Stimulated activated CD4-positive, alpha-beta T cell treated with anti-CD3 and anti-CD28 coated beads, Interleukin-12 subunit alpha, Interleukin-12 subunit beta, amount 100 ng/mL, for 4 hours (primary cell): Measurements from ENCODE around the gene CBS.
"Not testable (repeated sequence)": the region's sequence is repeated elsewhere in the genome, so short reads cannot be mapped to it uniquely, and the experiment has no call there.

Source experiments
- DNase-seq: peaks from one replicate; pipeline ENCODE4 v3.0.0-alpha.2; 2020

The CBS gene

GRCh38 chr21:43023175-43023574 lies 52.5 kb downstream of the CBS start:
- no peak for DNase-seq

GRCh38 chr21:43021756-43022600 lies 53.7 kb downstream of the CBS start:
- no peak for DNase-seq

GRCh38 chr21:43021191-43021590 lies 54.4 kb downstream of the CBS start:
- DNase-seq: no peak

- DNase-seq: no peak
Measured at GRCh38 chr21:43020771-43021170, 54.9 kb downstream of the CBS start.

GRCh38 chr21:43020177-43020576 lies 55.5 kb downstream of the CBS start:
- no peak for DNase-seq

- DNase-seq: no peak
Measured at GRCh38 chr21:43018519-43018918, 57.1 kb downstream of the CBS start.

GRCh38 chr21:43016728-43017127 lies 58.9 kb downstream of the CBS start:
- DNase-seq: no peak

GRCh38 chr21:43015906-43016540 lies 59.6 kb downstream of the CBS start:
- no peak for DNase-seq

- no peak for DNase-seq
Measured at GRCh38 chr21:43012596-43012995, 63.0 kb downstream of the CBS start.

- DNase-seq: no peak
Measured at GRCh38 chr21:43006874-43007208, 68.8 kb downstream of the CBS start.

GRCh38 chr21:43006051-43006873 lies 69.4 kb downstream of the CBS start:
- not testable (repeated sequence) for DNase-seq

GRCh38 chr21:43005635-43006034 lies 70.0 kb downstream of the CBS start:
- no peak for DNase-seq

- no peak for DNase-seq
Measured at GRCh38 chr21:43004926-43005325, 70.7 kb downstream of the CBS start.
